Parathyroid adenoma (tissue), 2 donors: ENCODE results near the gene OBSCN.
"Not testable (repeated sequence)": the region's sequence is repeated elsewhere in the genome, so short reads cannot be mapped to it uniquely, and the experiment has no call there.

Experiments
- H2AFZ ChIP-seq: fragments of 300-600 bp; sonication (generic); one replicate; pipeline ENCODE4 v1.7.0; 2017; ENCODE audit warnings: antibody characterized with exemption, mild to moderate bottlenecking
- H3K27ac ChIP-seq: fragments of 300-600 bp; sonication (generic); one replicate; pipeline ENCODE4 v1.7.0; 2017
- H3K27me3 ChIP-seq: fragments of 300-600 bp; sonication (generic); one replicate; pipeline ENCODE4 v1.7.0; 2017; ENCODE audit warnings: low read length; ENCODE audit not compliant: control insufficient read depth, insufficient read depth
- H3K36me3 ChIP-seq: fragments of 300-600 bp; sonication (generic); one replicate; pipeline ENCODE4 v1.7.0; 2017; ENCODE audit warnings: low read length; ENCODE audit not compliant: control insufficient read depth, insufficient read depth
- H3K4me1 ChIP-seq: fragments of 300-600 bp; sonication (generic); one replicate; pipeline ENCODE4 v1.7.0; 2017; ENCODE audit warnings: control low read depth
- H3K4me2 ChIP-seq: fragments of 300-600 bp; sonication (generic); one replicate; pipeline ENCODE4 v1.7.0; 2017; ENCODE audit warnings: low read length
- H3K4me3 ChIP-seq: fragments of 300-600 bp; sonication (generic); one replicate; pipeline ENCODE4 v1.7.0; 2017; ENCODE audit warnings: low read depth, low read length
- H3K79me2 ChIP-seq: fragments of 300-600 bp; sonication (generic); one replicate; pipeline ENCODE4 v1.7.0; 2017; ENCODE audit warnings: control low read depth
- H3K9ac ChIP-seq: fragments of 300-600 bp; sonication (generic); one replicate; pipeline ENCODE4 v1.7.0; 2017; ENCODE audit warnings: mild to moderate bottlenecking
- H3K9me3 ChIP-seq: fragments of 300-600 bp; sonication (generic); one replicate; pipeline ENCODE4 v1.7.0; 2017; ENCODE audit warnings: low read length; ENCODE audit not compliant: control insufficient read depth
- CTCF ChIP-seq: fragments of 300-600 bp; sonication (generic); IDR thresholded peaks from one replicate; pipeline ENCODE4 v1.7.0; 2017; ENCODE audit warnings: antibody characterized with exemption, mild to moderate bottlenecking
- donor health status: primary hyperparathyroidism.

Gene OBSCN

DNA sequence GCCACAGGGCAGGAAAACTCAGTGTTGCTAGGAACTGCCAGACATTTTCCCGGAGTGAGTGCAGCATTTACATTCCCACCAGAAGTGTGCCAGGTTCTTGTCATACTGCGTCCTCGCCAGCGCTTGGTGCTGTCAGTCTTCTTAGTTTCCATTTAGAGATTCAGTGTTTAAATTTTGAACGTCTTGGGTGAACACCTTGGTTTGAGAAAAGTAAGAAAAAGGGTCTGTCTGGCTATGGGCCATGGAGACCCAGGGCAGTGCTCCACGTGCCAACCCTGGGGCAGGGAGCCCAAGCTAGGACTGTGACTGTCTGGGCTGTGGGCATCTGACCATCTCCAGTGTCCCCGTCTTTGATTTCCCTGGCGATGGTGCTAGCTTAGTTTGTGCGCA, 26.2 kb upstream of the OBSCN start:
- Histone ChIP-seq H3K9me3 (no peaks in the 10 kb centered on the region), H3K27me3 (no peaks in the 10 kb centered on the region), H3K4me1 (peaks cover 3% of the 10 kb centered on the region), H3K9ac (no peak overlapping the region), H3K4me3 (no peak overlapping the region), H3K4me2 (no peak overlapping the region), H3K27ac (no peak overlapping the region), H3K36me3 (no peaks in the 10 kb centered on the region), H2AFZ (no peak overlapping the region), H3K79me2 (no peaks in the 10 kb centered on the region)
- TF ChIP-seq CTCF = no peak

DNA sequence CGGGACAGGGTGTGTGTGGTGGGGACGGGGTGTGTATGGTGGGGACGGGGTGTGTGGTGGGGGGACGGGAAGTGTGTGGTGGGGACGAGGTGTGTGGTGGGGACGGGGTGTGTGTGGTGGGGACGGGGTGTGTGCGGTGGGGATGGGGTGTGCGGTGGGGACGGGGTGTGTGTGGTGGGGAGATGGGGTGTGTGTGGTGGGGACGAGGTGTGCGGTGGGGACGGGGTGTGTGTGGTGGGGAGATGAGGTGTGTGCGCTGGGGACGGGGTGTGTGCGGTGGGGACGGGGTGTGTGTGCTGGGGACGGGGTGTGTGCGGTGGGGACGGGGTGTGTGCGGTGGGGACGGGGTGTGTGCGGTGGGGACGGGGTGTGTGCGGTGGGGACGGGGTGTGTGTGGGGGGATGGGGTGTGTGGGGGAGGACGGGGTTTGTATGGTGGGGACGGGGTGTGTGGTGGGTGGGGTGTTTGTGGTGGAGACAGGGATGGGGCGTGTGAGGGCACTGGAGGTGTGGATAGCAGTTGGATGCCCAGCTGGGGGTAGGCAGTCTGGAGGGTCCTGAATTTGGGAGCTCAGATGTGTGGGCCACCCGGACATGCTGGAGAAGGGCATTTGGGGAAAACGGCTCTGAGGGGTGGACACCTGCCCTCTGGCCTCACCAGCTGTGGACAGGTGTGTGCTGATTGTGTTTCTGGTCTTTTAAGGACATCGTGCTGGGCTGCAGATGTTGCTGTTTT, 25.4 kb upstream of the OBSCN start:
- H3K9ac ChIP-seq = no peak overlapping the region
- peaks cover 3% of the 10 kb centered on the region for H3K4me1 ChIP-seq
- no peak overlapping the region for H3K4me3 ChIP-seq
- H3K4me2 ChIP-seq = no peak overlapping the region
- no peaks in the 10 kb centered on the region for H3K9me3 ChIP-seq
- no peaks in the 10 kb centered on the region for H3K79me2 ChIP-seq
- H2AFZ ChIP-seq = no peak overlapping the region
- no peak for TF ChIP-seq CTCF
- H3K27me3 ChIP-seq = no peaks in the 10 kb centered on the region
- H3K27ac ChIP-seq = no peak overlapping the region
- no peaks in the 10 kb centered on the region for H3K36me3 ChIP-seq

GRCh38 chr1:228184152-228184551, 23.7 kb upstream of the OBSCN start:
- Histone ChIP-seq H3K4me1 (no peaks in the 10 kb centered on the region), H3K4me2 (no peak overlapping the region), H3K27ac (no peak overlapping the region), H3K27me3 (no peaks in the 10 kb centered on the region), H3K4me3 (no peak overlapping the region), H3K9me3 (no peaks in the 10 kb centered on the region), H3K36me3 (no peaks in the 10 kb centered on the region), H3K9ac (no peak overlapping the region), H3K79me2 (no peaks in the 10 kb centered on the region), H2AFZ (no peak overlapping the region)
- TF ChIP-seq CTCF = no peak

DNA sequence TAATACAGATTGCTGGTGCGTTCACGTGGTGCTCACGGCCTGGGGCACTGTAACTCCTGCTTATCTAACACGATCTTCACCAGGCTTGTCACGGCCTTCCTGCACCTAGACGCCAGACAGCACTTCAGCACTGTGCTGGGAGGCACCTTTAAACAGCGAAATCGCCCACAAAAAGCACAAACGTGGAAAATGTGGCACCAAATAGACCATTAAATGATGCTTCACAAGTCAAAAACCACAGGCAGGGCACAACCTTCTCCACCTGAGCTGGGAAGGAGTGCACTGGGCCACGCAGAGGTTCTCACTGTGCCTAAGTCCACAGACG, 22.2 kb upstream of the OBSCN start:
- H3K27me3 ChIP-seq = no peaks in the 10 kb centered on the region

GRCh38 chr1:228188249-228188648, 19.6 kb upstream of the OBSCN start:
- H3K79me2 ChIP-seq = not testable (repeated sequence)

More for the DNA sequence above, 22.2 kb upstream of the OBSCN start:
- no peaks in the 10 kb centered on the region for H3K9me3 ChIP-seq
- no peak overlapping the region for H3K4me2 ChIP-seq
- no peaks in the 10 kb centered on the region for H3K4me1 ChIP-seq
- TF ChIP-seq CTCF = no peak
- no peak overlapping the region for H3K9ac ChIP-seq
- H3K36me3 ChIP-seq = no peaks in the 10 kb centered on the region
- H3K79me2 ChIP-seq = no peaks in the 10 kb centered on the region
- H2AFZ ChIP-seq = no peak overlapping the region
- no peak overlapping the region for H3K27ac ChIP-seq
- H3K4me3 ChIP-seq = no peak overlapping the region

More at GRCh38 chr1:228188249-228188648, 19.6 kb upstream of the OBSCN start:
- not testable (repeated sequence) for H3K27me3 ChIP-seq, H3K4me1 ChIP-seq, H3K27ac ChIP-seq, H3K9ac ChIP-seq, H2AFZ ChIP-seq, H3K9me3 ChIP-seq, H3K36me3 ChIP-seq, H3K4me2 ChIP-seq, H3K4me3 ChIP-seq
